GM11168 (cell line): Measurements from ENCODE around the gene USH2A.

Experiments used
- in situ Hi-C: fragments of 300-500 bp; cut with MboI; formaldehyde crosslinking; loops from one replicate; pipeline ENCODE4 v1.12.0; 2022; ENCODE audit warnings: low sequenced_read_pairs; ENCODE audit not compliant: unreplicated experiment

The USH2A gene, protein sequence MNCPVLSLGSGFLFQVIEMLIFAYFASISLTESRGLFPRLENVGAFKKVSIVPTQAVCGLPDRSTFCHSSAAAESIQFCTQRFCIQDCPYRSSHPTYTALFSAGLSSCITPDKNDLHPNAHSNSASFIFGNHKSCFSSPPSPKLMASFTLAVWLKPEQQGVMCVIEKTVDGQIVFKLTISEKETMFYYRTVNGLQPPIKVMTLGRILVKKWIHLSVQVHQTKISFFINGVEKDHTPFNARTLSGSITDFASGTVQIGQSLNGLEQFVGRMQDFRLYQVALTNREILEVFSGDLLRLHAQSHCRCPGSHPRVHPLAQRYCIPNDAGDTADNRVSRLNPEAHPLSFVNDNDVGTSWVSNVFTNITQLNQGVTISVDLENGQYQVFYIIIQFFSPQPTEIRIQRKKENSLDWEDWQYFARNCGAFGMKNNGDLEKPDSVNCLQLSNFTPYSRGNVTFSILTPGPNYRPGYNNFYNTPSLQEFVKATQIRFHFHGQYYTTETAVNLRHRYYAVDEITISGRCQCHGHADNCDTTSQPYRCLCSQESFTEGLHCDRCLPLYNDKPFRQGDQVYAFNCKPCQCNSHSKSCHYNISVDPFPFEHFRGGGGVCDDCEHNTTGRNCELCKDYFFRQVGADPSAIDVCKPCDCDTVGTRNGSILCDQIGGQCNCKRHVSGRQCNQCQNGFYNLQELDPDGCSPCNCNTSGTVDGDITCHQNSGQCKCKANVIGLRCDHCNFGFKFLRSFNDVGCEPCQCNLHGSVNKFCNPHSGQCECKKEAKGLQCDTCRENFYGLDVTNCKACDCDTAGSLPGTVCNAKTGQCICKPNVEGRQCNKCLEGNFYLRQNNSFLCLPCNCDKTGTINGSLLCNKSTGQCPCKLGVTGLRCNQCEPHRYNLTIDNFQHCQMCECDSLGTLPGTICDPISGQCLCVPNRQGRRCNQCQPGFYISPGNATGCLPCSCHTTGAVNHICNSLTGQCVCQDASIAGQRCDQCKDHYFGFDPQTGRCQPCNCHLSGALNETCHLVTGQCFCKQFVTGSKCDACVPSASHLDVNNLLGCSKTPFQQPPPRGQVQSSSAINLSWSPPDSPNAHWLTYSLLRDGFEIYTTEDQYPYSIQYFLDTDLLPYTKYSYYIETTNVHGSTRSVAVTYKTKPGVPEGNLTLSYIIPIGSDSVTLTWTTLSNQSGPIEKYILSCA (N-terminal part only)

DNA sequence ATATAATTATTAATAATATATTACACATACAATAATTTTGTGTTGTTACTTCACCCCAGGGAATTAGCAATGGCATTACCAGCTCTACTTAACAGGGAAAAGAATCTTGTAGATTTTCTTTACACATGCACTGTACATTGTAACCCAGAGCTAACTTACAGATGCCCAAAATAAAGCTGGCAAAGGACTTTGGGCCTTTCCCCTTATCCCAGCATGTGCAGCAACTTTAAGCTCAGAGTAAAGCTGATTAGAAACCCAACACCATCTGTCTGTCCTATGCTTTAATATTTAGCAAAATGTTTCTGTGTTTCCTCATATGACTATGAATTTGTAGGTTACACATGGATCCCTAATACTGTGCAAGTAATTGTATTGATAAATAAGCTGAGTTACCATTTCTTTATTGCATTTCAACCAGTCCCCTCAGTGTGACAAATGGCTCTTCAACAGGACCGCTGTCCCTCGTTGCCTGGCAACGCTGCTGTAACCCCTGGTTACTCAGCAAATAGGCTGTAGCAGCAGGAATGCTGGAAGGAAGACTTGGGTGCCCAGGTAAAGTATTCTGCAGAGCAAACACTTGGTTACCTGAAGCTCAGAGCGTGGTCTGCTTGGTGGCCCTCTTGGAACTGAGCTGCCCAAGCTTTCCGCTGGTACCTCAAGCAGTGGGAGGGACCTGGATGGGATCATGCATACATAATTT lies at the start of gene USH2A:
Gene USH2A (minus strand): TSS at position 628 of the 700 bp plus-strand sequence. CDS start 1,112 bp downstream, outside the sequence.
- in situ Hi-C loops, result no loop called here

GRCh38 chr1:216466162-216466801 lies 43.0 kb upstream of the USH2A start:
- in situ Hi-C loops, result no loop called here

DNA sequence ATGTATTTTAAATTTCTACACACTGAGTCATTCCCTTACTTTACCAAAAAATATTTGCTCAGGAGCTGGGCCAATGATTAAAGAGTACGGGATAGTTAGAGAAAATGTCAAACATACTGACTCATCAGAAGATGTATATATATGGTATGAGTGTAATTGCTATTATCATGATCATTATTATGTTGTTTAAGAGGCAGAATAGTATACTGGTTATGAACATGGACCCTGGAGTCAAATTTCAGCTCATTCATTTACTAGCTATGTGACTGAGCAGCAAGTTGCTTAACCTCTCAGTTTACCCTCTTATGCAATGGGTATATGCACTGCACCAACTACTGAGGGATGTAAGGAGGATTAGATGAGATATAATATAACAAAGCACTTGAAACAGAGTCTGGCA lies 41.2 kb upstream of the USH2A start:
- in situ Hi-C loops, result no loop called here

- in situ Hi-C loops, result no loop called here
Observed at GRCh38 chr1:216462066-216462775, 39.0 kb upstream of the USH2A start.

GRCh38 chr1:216461466-216461865 lies 38.2 kb upstream of the USH2A start:
- in situ Hi-C loops, result no loop called here

DNA sequence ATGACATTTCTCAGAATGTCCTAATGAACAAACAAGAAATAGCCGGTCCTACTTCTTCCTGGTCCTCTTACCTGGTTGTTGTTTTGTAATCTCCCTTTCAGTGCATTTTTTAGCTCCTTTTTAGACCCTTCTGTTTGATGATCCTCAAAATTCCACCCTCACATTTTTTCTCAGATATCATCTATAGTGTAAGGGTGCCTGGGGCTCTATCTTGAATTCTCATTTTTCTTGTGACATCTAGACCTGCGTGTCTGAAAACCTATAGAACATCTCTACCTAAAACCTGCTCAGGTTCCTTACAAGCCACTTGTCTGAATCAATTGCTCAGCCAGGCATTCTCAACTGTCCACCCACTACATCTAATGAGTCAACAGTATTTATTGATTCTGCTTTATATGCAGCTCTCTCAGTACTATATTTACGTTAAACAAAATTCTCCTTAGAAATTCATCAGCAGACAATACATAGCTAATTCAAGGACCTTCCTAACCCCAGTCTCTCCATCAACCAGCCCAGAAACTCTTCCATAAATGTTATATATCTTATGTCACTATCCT lies 36.5 kb upstream of the USH2A start:
- in situ Hi-C loops, result no loop called here

GRCh38 chr1:216458812-216459211 lies 35.6 kb upstream of the USH2A start:
- in situ Hi-C loops, result no loop called here

DNA sequence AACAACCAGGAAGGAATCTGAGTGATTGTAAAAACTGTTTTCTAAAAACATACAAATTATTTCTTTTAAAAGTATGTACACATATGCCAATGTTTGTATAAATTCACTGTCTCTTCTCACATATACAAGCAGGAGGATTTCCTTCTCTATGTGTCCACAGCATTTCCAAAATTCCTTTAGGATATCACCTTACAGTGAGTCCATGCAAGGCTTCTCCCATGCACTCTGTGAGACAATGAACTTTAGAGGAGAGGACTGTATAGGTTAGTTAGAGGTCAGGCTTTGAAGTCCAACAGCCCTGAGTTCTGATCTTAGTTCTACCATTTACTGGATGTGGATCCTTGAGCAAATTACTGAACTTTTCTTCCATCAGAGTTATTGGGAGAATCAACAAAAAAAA lies 34.1 kb upstream of the USH2A start:
- in situ Hi-C loops, result no loop called here

GRCh38 chr1:216456682-216457081 lies 33.4 kb upstream of the USH2A start:
- in situ Hi-C loops, result no loop called here

DNA sequence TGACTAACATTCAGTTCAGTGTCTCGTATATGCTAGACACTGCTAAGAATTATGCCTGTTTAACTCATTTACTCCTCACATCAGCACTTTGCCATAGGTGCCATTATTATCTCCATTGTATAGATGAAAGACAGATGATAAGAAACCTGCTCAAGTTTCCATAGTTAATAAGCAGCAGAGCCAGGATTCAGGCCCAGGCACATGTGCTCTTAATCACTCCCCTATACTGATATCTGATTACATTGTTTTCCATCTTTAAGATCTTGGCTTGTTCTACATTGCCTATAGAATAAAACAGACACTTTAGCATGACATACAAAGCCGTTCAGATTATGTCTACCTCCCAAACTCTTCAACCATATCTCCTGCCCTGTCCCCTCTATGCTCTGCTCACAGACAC lies 30.5 kb upstream of the USH2A start:
- in situ Hi-C loops, result no loop called here

DNA sequence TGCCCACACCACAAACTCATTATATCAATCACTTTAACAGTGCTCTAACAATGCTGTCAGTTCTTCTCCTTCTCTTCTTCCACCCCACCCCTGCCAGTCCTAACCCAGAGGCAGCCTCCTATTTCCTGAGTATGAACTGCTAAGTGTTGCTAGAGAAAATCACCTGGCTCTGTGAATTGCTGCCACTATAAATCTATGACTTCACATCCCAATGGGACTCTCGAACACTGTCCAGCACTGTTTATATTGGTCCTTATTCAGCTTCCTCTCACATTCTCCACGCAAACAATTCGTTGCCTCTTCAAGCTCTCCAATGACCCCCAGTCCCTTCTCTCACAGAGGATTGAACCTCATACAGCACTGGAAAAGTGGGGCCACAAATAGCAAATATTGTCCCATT lies 27.0 kb upstream of the USH2A start:
- in situ Hi-C loops, result no loop called here

DNA sequence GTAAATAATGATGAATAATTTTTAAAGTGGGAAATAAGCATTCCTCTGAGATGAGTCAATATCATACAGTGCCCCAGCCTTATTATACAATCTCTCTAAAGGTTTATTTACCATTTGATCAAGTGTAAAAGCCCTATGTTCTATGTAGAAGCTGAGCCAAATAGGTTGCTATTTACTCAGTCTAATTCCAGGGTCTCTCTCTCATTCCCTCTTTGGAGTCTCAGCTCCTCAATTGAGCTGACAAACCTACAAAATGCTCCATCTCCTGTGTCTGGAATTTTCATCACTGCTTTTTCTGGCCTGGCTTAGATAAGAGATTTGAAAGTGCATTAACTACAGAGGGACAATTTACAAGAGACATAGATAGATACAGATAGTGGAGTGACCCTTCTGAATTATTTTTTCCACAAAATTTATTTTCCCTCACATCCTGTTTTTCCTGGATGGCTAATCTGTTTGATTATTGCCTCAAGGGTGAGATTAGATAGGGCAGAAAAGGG lies 24.8 kb upstream of the USH2A start:
- in situ Hi-C loops, result no loop called here

DNA sequence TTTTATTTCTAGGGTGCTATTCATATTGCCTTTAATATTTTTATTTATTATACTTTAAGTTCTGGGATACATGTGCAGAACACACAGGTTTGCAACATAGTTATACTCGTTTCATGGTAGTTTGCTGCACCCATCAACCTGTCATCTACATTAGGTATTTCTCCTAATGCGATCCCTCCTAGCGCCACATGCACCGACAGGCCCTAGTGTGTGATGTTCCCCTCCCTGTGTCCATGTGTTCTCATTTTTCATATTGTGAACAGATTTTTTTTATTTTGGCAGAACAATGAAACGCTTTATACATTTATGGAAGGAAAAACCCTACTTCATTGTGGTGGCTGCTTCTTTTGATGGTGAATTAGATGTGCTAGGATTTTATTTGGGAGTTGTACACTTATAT lies 14.4 kb upstream of the USH2A start:
- in situ Hi-C loops, result no loop called here

GRCh38 chr1:216434232-216434631 lies 11.0 kb upstream of the USH2A start:
- in situ Hi-C loops, result no loop called here

DNA sequence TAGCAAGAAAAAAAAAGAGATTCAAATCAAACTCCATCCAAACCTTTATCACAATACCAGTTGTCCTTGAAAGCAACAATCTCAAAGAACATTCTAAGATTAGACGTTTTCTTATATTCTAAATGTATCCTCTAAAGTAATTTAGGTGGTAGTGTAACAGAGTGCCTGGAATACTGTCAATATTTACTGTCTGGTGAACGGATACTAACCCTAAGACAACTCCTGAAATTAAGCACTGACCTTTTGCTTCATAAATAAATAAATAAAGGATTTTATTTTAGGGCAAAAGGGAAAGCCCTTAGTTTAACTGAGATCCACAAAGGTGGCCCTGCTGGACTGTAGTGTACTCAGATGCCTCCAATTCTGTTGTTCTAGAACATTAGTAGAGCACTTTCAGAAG lies 9.9 kb upstream of the USH2A start:
- in situ Hi-C loops, result no loop called here

- in situ Hi-C loops, result no loop called here
Observed at GRCh38 chr1:216430744-216431143, 7.5 kb upstream of the USH2A start.

- in situ Hi-C loops, result no loop called here
Observed at GRCh38 chr1:216425577-216425976, 2.3 kb upstream of the USH2A start.

- in situ Hi-C loops, result no loop called here
Observed at GRCh38 chr1:216420746-216421145, 2.5 kb downstream of the USH2A start.

- in situ Hi-C loops, result no loop called here
Observed at GRCh38 chr1:216420263-216420662, 3.0 kb downstream of the USH2A start.
